Calu3 (cell line): Measurements from ENCODE around the gene ELMO1. TPM values are rescaled to one million over a fixed set of nuclear protein-coding genes. Genes with fewer than 3 reads are reported as not detected.

ENCODE experiments used
- BruUV-seq: library from RNA; stranded (reverse); fragments of 400-500 nt; replicated peaks from 2 replicates; lab custom pipeline; 2021; lab: Mats Ljungman, UMichigan
- CTCF ChIA-PET: fragments of 300-600 bp; sonication (Branson Sonifier 250); formaldehyde crosslinking; loops from one replicate; lab custom pipeline; 2022; ENCODE audit warnings: antibody characterized with exemption; lab: Charles Lee
- DNase-seq: peaks from one replicate; pipeline ENCODE4 v3.0.0; 2022
- H3K27ac Mint-ChIP-seq: one replicate; pipeline ENCODE4 v1.8.0; 2022; ENCODE audit warnings: mixed read lengths; ENCODE audit not compliant: unreplicated experiment
- H3K27me3 Mint-ChIP-seq: one replicate; pipeline ENCODE4 v1.8.0; 2022; ENCODE audit warnings: mixed read lengths; ENCODE audit not compliant: unreplicated experiment
- H3K36me3 Mint-ChIP-seq: one replicate; pipeline ENCODE4 v1.8.0; 2022; ENCODE audit warnings: mild to moderate bottlenecking, moderate library complexity, mixed read lengths; ENCODE audit not compliant: insufficient read depth, unreplicated experiment
- H3K4me1 Mint-ChIP-seq: one replicate; pipeline ENCODE4 v1.8.0; 2022; ENCODE audit warnings: mild to moderate bottlenecking, low read depth, mixed read lengths; ENCODE audit not compliant: unreplicated experiment
- H3K4me3 Mint-ChIP-seq: one replicate; pipeline ENCODE4 v1.8.0; 2022; ENCODE audit warnings: mild to moderate bottlenecking, low read depth, moderate library complexity, mixed read lengths; ENCODE audit not compliant: unreplicated experiment
- H3K9me3 Mint-ChIP-seq: one replicate; pipeline ENCODE4 v1.8.0; 2022; ENCODE audit warnings: low read depth, mixed read lengths; ENCODE audit not compliant: unreplicated experiment
- intact Hi-C: fragments of 100-400 bp; cut with micrococcal nuclease; formaldehyde crosslinking; loops from one replicate; pipeline ENCODE4 v1.10.0; 2022; ENCODE audit not compliant: unreplicated experiment
- total RNA-seq: library from RNA; stranded (reverse); gene quantifications from 2 replicates; pipeline ENCODE4 v1.2.3, GENCODE V29; 2022
- TF ChIP-seq, protein P1 (sequence below): fragments of 200-600 bp; IDR thresholded peaks from one replicate; pipeline ENCODE4 v1.8.0; 2022; ENCODE audit warnings: antibody characterized with exemption; ENCODE audit not compliant: unreplicated experiment

Gene ELMO1
- total RNA-seq, 1 experiment from 2014 or later = not detected

DNA sequence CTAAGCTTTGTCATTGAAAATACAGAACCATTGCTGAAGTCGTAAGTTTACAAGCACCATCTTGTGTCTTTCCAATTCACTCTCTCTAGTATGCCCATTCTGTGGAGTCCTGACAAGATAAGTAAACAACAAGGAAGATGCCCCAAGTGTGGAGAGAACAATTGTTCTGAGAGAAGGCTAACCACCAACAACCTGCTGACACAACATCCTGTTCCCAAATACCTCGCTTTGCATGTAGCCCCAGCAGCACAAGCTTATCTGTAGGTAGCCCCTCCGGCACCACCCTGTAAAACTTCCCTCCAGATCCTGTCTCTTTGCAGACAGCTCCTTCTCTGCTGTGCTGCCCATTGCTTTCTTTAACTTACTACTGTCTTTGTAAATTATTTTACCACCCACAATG, 491.0 kb downstream of the ELMO1 start:
- TF ChIP-seq, protein P1, sequence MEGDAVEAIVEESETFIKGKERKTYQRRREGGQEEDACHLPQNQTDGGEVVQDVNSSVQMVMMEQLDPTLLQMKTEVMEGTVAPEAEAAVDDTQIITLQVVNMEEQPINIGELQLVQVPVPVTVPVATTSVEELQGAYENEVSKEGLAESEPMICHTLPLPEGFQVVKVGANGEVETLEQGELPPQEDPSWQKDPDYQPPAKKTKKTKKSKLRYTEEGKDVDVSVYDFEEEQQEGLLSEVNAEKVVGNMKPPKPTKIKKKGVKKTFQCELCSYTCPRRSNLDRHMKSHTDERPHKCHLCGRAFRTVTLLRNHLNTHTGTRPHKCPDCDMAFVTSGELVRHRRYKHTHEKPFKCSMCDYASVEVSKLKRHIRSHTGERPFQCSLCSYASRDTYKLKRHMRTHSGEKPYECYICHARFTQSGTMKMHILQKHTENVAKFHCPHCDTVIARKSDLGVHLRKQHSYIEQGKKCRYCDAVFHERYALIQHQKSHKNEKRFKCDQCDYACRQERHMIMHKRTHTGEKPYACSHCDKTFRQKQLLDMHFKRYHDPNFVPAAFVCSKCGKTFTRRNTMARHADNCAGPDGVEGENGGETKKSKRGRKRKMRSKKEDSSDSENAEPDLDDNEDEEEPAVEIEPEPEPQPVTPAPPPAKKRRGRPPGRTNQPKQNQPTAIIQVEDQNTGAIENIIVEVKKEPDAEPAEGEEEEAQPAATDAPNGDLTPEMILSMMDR = no peak
- intact Hi-C loops = no loop called here
- no TSS peak for BruUV-seq
- CTCF ChIA-PET = interaction anchor here (1.0 kb wide), 1 partner anchor 241 kb away, joined by 3 read pairs; no protein-coding TSS in a partner anchor
- Mint-ChIP-seq H3K4me1 (peaks cover 9% of the 10 kb centered on the region), H3K4me3 (no peak overlapping the region), H3K9me3 (peaks cover 2% of the 10 kb centered on the region), H3K27me3 (peaks cover 25% of the 10 kb centered on the region), H3K27ac (no peak overlapping the region), H3K36me3 (no peaks in the 10 kb centered on the region)
- no peak for DNase-seq

DNA sequence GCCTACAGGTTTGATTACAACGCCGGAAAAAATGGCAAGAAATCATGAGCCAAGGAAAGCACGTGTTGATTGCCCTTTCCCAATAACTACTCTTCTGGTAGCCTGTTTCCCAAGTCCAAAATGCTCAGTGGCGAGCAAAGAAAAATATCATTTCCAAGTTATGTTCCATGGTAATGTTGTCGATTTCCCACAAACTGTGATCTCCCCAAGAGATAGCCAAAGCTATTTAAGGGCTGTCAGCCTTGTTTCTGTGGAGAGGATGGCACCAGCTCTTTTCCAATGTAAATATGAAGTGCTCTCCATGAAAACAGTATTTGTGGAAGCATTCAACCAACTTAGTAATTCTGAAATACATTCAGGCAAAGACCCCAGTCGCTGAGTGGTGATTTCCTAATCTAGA, 491.9 kb downstream of the ELMO1 start:
- Mint-ChIP-seq H3K4me1 (peaks cover 1% of the 10 kb centered on the region), H3K9me3 (peaks cover 2% of the 10 kb centered on the region), H3K4me3 (no peak overlapping the region), H3K36me3 (no peaks in the 10 kb centered on the region), H3K27me3 (peaks cover 27% of the 10 kb centered on the region), H3K27ac (no peak overlapping the region)
- intact Hi-C loops = no loop called here
- CTCF ChIA-PET = interaction anchor here (1.3 kb wide), 1 partner anchor 10 kb away, joined by 5 read pairs; no protein-coding TSS in a partner anchor
- no peak for DNase-seq
- TF ChIP-seq, protein P1 = no peak
- BruUV-seq = no TSS peak

- intact Hi-C loops = no loop called here
- BruUV-seq = no TSS peak
- H3K27me3 Mint-ChIP-seq = peaks cover 39% of the 10 kb centered on the region
- H3K9me3 Mint-ChIP-seq = no peaks in the 10 kb centered on the region
- no peak overlapping the region for H3K4me3 Mint-ChIP-seq
- H3K36me3 Mint-ChIP-seq = no peaks in the 10 kb centered on the region
- TF ChIP-seq, protein P1 = no peak
- no peak for DNase-seq
- H3K4me1 Mint-ChIP-seq = no peaks in the 10 kb centered on the region
- CTCF ChIA-PET = interaction anchor here (1.3 kb wide), 1 partner anchor 11 kb away, joined by 5 read pairs; no protein-coding TSS in a partner anchor
- no peak overlapping the region for H3K27ac Mint-ChIP-seq
Measured at GRCh38 chr7:36955456-36956129, 493.1 kb downstream of the ELMO1 start.

DNA sequence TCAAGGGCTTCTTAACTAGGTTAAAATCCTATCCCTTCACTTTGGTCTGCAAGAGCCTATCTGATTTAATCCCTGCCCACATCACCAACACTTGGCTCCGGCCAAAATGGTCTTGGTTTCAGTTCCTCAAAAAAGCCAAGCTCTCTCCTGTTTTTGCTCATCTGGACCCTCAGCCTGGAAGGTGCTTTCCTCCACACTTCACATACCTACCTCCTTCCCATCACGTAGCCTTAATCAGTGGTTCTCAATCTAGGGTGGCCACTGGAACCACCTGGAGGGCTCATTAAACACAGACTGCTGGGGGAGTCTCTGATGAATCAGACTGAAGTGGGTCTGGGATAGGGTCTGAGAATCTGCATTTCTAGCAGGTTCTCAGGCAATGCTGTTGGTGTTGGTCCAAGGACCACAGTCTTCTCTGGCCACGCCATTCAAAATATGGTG, 497.4 kb downstream of the ELMO1 start:
- BruUV-seq = no TSS peak
- CTCF ChIA-PET = no interaction called here
- Mint-ChIP-seq H3K27me3 (peaks cover 59% of the 10 kb centered on the region), H3K9me3 (peaks cover 13% of the 10 kb centered on the region), H3K27ac (no peak overlapping the region), H3K4me1 (no peaks in the 10 kb centered on the region), H3K4me3 (no peak overlapping the region), H3K36me3 (no peaks in the 10 kb centered on the region)
- TF ChIP-seq, protein P1 = no peak
- intact Hi-C loops = no loop called here
- DNase-seq = no peak
